ENCODE data around the gene CRYGB.

DNA sequence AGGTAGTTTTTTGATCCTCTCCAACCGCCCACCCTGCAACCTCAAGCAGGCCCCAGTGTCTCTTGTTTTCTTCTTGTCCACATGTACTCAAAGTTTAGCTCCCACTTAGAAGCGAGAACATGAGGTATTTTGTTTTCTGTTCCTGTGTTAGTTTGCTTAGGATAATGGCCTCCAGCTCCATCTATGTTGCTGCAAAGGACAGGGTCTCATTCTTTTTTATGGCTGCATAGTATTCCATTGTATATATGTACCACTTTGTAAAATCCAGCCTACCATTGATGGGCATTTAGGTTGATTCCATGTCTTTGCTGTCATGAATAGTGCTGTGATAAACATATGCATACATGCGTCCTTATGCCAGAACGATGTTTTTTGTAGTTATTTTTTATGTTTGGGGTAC is 18.9 kb downstream of the CRYGB start:
- no peak for TF ChIP-seq POLR2A (IDR thresholded peaks at IDR 0.05; ENCODE audit: low read length)
- TF ChIP-seq GATA1 (IDR thresholded peaks at IDR 0.05; ENCODE audit: low read depth, low read length): no peak

Data from erythroblast (primary cell).